Common myeloid progenitor, CD34-positive (primary cell): ENCODE data around the gene ZDHHC14.

ENCODE experiments used
- CTCF ChIA-PET: fragments of 350-600 bp; sonication (Branson Sonifier 250); formaldehyde crosslinking; loops from one replicate; lab custom pipeline; 2021; ENCODE audit warnings: antibody characterized with exemption; lab: Charles Lee
- POLR2A ChIA-PET: fragments of 350-600 bp; sonication (Branson Sonifier 250); formaldehyde crosslinking; loops from one replicate; lab custom pipeline; 2021; ENCODE audit warnings: antibody characterized with exemption; lab: Charles Lee
- DNase-seq, 3 donors: peaks; one replicate each; pipeline versions ENCODE4 v3.0.0 to v3.0.0-alpha.2; 2013
- H3K27ac ChIP-seq, 2 experiments: 1 replicate in 1 of 2; 2 replicates in 1 of 2; pipeline ENCODE4 v1.7.0; 2013; ENCODE audit warnings: inconsistent platforms in 2 of 2, low read length in 2 of 2, mild to moderate bottlenecking in 2 of 2, low read depth in 1 of 2, moderate library complexity in 1 of 2; ENCODE audit not compliant: severe bottlenecking in 2 of 2, insufficient read depth in 1 of 2, poor library complexity in 1 of 2
- H3K27me3 ChIP-seq, 5 experiments: replicated peaks in 2 of 5; 1 replicate in 3 of 5; 2 replicates in 2 of 5; pipeline versions ENCODE4 v1.6.1 to v1.7.0; 2013; ENCODE audit warnings: low read length in 4 of 5, mild to moderate bottlenecking in 2 of 5, moderate library complexity in 2 of 5, inconsistent platforms in 1 of 5; ENCODE audit not compliant: insufficient read depth in 5 of 5, control insufficient read depth in 4 of 5
- H3K36me3 ChIP-seq, 4 experiments: 1 replicate in 2 of 4; 2 replicates in 2 of 4; pipeline versions ENCODE4 v1.6.1 to v1.7.0; 2013; ENCODE audit warnings: low read length in 3 of 4, control low read depth in 1 of 4, mild to moderate bottlenecking in 1 of 4; ENCODE audit not compliant: control insufficient read depth in 4 of 4, insufficient read depth in 4 of 4
- H3K4me1 ChIP-seq, 4 experiments: 1 replicate in 3 of 4; 2 replicates in 1 of 4; pipeline versions ENCODE4 v1.6.1 to v1.7.1; 2013; ENCODE audit warnings: low read length in 3 of 4, mild to moderate bottlenecking in 3 of 4, control low read depth in 1 of 4, inconsistent platforms in 1 of 4, moderate library complexity in 1 of 4; ENCODE audit not compliant: control insufficient read depth in 4 of 4, insufficient read depth in 4 of 4; ENCODE audit errors: control extremely low read depth in 1 of 4
- H3K4me3 ChIP-seq, 7 experiments: 1 replicate in 4 of 7; 2 replicates in 3 of 7; pipeline versions ENCODE4 v1.5.1 to v1.7.0; 2013; ENCODE audit warnings: mild to moderate bottlenecking in 7 of 7, low read length in 6 of 7, moderate library complexity in 6 of 7, inconsistent platforms in 2 of 7, low read depth in 2 of 7, control low read depth in 1 of 7; ENCODE audit not compliant: insufficient read depth in 4 of 7, control insufficient read depth in 1 of 7; ENCODE audit errors: extremely low read depth in 1 of 7
- H3K9me3 ChIP-seq, 5 experiments: 1 replicate in 4 of 5; 2 replicates in 1 of 5; pipeline versions ENCODE4 v1.6.1 to v1.7.1; 2013; ENCODE audit warnings: low read length in 4 of 5, mild to moderate bottlenecking in 2 of 5, inconsistent platforms in 1 of 5, low read depth in 1 of 5, moderate library complexity in 1 of 5; ENCODE audit not compliant: control insufficient read depth in 4 of 5, insufficient read depth in 2 of 5; ENCODE audit errors: control extremely low read depth in 1 of 5
- WGBS: methylation state at CpG from one replicate; pipeline ENCODE4 v1.1.5; 2013; ENCODE audit not compliant: insufficient coverage; 5-methylcytosine and 5-hydroxymethylcytosine counted together

The ZDHHC14 gene

DNA sequence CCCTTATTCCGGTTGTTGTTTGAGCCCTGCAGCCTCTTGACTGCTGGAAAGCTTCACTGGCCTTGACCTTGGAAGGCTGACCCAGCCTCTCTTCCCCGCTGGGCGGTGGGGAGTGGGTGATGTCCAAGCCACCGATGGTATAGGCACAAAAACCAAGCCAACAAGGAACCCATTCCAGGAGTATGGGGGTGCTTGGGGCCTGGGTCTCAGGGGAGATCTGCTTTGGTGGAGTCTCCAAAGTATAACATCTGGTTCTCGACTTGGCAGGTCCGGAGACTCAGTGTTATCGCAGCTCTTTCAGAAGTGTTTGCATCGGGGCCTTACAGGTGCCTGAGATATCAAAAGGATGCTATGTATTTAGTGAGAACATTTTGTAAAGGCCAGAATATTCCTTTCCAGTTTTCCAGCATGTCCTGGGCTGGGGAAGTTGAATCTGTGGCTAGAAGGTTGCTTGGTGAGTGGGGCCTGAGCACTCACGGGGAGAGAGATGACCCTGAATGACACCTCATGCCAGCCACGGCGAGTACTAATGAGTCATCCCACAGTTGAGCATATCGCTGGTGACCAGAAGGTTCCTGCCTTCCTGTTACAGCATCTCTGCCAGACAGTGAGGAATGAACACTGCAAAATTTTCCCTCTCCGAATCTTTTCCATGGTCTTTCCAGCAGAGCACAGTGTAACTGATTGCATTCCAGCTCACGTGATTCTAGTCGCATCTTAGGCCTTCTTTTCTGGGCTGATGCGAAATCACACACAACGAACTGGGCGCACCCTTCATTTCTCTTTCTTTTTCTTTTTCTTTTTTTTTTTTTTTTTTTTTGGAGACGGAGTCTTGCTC lies 133.9 kb downstream of the ZDHHC14 start:
- ChIA-PET CTCF (interaction anchor here (1.9 kb wide), 1 partner anchor 53 kb away, joined by 6 read pairs; no protein-coding TSS in a partner anchor), POLR2A (no interaction called here)
- no peaks in the 10 kb centered on the region for H3K36me3 ChIP-seq
- H3K27ac ChIP-seq, result peak overlapping the region; percentile 43 to 85
- no peaks in the 10 kb centered on the region for H3K27me3 ChIP-seq
- WGBS, result 56% methylated on average over 14 of the region's 19 CpGs
- no peaks in the 10 kb centered on the region for H3K9me3 ChIP-seq
- DNase-seq, result peak; percentile 94 to 98 (median 97)
- peak overlapping the region in 1 of 7 experiments; percentile 3 for H3K4me3 ChIP-seq
- peaks cover 0 to 37% (median 22%) of the 10 kb centered on the region in 4 experiments for H3K4me1 ChIP-seq

DNA sequence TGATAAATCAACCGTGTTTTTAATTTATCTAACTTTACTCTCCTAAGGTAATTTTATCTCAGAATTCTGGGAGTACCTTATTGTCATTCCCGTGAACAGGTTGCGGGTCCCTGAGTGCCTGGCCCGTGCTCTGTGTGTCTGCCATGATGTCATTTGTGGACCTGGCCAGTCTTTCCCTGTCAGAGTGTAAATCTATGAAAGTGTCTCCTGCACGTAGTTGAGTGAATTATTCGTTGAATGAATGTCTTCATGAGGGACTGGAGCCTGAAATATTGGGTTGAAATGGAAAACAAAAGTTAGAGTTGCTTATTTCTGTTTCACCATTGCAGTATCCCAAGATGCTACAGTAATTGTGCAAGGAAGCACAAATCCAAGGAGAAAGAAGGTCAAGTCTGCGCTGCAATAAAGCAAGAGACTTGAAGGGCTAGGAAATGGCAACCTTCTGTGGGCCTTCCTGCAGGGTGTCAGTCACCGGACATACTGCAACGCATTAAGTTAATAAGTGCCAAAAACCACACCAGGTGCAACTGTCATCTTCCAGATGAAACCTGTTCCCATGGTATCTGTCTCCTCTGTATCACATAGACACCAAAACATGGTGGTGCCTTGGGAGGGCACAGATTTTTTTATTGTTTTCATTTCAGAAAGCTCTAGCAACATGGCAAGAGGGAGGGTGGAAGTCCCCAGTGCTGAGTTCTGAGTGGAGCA lies 135.5 kb downstream of the ZDHHC14 start:
- H3K27me3 ChIP-seq, result no peaks in the 10 kb centered on the region
- POLR2A ChIA-PET, result no interaction called here
- no peak overlapping the region for H3K4me3 ChIP-seq
- peaks cover 0 to 35% (median 23%) of the 10 kb centered on the region in 4 experiments for H3K4me1 ChIP-seq
- no peaks in the 10 kb centered on the region for H3K36me3 ChIP-seq
- WGBS, result 98% methylated on average over 8 of the region's 9 CpGs
- H3K27ac ChIP-seq, result peak overlapping the region in 1 of 2 experiments; percentile 85
- H3K9me3 ChIP-seq, result no peaks in the 10 kb centered on the region
- CTCF ChIA-PET, result no interaction called here
- no peak for DNase-seq

DNA sequence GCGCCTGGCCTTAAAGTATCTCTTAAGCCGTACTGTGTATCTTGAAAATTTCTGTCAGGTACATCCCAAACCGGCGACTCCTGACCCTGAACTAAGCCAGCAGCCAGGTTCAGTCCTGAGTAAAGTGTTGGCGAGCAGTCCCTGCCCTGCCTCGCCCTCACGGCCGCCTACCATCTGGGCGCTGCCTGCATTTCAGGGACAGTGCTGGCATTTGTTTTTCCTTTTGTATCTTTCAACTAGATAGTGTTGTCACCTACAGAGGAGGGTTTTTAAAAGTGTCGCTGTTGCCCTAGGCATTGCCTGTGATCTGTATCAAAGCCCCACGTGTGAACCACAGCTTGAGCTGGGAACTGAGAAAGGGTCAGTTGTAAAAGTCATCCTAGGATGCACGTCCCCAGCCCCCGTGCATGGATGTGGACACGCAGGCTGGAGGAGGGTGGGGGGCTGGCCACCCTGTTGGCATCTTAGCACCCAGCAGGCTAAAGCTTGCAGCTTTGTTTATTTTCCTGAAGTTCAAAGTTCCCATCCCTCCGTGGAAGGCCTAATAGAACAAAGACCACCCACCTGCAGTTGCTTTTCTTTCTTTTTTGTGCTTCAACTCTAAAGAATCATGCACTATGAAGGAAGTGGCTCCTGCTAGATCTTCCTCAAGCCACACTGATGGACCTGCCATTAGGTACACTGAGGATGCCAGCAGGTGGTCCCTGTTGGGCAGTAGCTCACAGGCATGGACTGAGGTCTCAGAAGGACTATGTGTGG lies 136.8 kb downstream of the ZDHHC14 start:
- H3K36me3 ChIP-seq, result no peaks in the 10 kb centered on the region
- H3K4me1 ChIP-seq, result peaks cover 0 to 38% (median 26%) of the 10 kb centered on the region in 4 experiments
- H3K9me3 ChIP-seq, result no peaks in the 10 kb centered on the region
- H3K27ac ChIP-seq, result no peak overlapping the region
- POLR2A ChIA-PET, result no interaction called here
- no peaks in the 10 kb centered on the region for H3K27me3 ChIP-seq
- no peak overlapping the region for H3K4me3 ChIP-seq
- WGBS, result 98% methylated on average over 15 of the region's 15 CpGs
- CTCF ChIA-PET, result interaction anchor here (1.3 kb wide), 1 partner anchor 55 kb away, joined by 3 read pairs; no protein-coding TSS in a partner anchor
- DNase-seq, result no peak

DNA sequence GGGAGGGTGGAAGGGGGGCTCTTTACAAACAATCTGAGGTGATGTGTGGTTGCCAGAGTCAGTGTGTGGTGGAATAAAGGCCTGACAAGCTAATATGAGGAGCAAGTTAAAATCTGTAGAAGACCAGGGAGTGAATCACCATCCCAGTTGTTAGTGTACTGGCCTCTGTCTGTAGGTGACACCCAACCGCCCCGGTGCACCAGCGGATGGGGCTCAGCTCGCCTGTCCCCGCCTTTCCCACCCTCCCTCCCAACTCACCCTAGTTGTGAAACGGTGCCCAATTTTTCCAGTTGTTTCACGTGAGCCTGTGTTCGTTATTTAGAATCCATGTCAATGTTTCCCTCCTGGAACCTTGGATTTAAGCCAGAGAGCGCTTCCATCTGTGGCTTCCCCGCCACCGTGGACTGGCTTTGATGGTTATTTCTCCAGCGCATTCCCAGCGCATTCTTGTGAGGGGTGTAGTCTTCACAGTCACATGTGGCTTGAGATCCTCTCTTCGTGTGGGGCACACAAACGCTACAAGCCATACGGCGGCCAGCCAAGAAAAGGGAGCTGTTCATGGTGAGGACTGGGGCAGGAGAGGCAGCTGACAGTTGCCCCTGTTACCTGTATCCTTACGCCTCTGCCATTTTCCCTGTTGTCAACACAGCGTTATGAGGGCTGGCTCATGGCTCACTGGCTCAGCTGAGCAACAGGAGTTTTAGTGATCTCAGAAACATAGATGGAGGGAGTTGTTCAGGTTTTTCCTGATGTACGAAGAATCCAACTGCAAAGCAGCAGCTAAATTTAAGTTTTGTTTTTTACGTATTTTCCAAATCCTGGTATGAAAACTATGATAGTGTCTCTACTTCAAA lies 137.6 kb downstream of the ZDHHC14 start:
- Histone ChIP-seq H3K9me3 (no peaks in the 10 kb centered on the region), H3K36me3 (no peaks in the 10 kb centered on the region), H3K4me3 (no peak overlapping the region), H3K27me3 (no peaks in the 10 kb centered on the region), H3K4me1 (peaks cover 0 to 37% (median 26%) of the 10 kb centered on the region in 4 experiments), H3K27ac (peak overlapping the region in 1 of 2 experiments; percentile 37)
- no peak for DNase-seq
- 88% methylated on average over 15 of the region's 21 CpGs for WGBS
- POLR2A ChIA-PET, result no interaction called here
- CTCF ChIA-PET, result interaction anchor here (0.6 to 1.5 kb wide), 5 partner anchors 17 to 83 kb away, joined by 3 to 4 read pairs (median 3); no protein-coding TSS in a partner anchor

DNA sequence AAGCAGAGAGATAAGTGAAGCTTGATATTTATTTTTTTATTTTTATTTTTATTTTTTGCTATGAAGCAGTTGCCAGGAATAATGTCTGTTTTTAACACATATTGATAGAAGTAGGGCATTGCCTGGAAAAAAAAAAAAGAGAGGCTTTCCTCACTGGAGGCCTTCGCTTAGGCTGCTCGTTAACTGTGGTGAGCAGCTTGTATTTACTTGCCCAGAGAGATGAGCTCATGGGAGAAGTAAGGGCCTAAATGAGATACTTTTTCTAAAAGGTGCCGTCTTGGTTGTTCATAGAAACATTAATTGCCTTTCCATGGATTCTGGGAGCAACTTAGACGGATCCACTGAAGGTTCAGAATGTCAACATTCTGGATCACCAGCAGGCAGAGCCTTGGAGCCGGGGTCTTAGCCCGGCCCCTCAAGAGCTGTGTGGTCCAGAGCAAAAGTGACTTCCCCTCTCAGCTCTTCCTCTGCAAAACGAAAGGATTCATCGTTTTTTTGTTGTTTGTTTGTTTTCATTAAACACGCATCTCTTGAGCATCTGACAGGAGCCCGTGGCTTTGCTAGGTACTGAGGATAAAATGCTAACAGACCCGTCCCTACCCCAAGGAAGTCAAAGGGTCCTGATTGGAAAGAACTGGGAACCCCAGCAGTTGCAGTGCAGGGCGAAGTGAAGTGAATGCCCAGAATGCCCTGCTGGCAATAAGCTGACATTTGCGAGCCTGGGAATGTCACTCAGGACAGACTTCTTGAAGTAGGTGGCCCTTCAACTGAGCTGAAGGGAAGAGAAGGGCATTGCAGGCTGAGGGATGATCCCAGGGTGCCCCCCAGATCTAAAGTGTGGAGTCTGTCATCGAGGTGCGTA lies 138.5 kb downstream of the ZDHHC14 start:
- no peak overlapping the region for H3K4me3 ChIP-seq
- no peaks in the 10 kb centered on the region for H3K27me3 ChIP-seq
- H3K27ac ChIP-seq, result peak overlapping the region in 1 of 2 experiments; percentile 37
- ChIA-PET POLR2A (no interaction called here), CTCF (interaction anchor here (0.6 to 1.5 kb wide), 4 partner anchors 16 to 83 kb away, joined by 3 to 4 read pairs (median 4); no protein-coding TSS in a partner anchor)
- 96% methylated on average over 15 of the region's 15 CpGs for WGBS
- H3K36me3 ChIP-seq, result no peaks in the 10 kb centered on the region
- H3K9me3 ChIP-seq, result peaks cover 0 to 1% (median 0%) of the 10 kb centered on the region in 5 experiments
- peaks cover 0 to 35% (median 22%) of the 10 kb centered on the region in 4 experiments for H3K4me1 ChIP-seq
- DNase-seq, result no peak
